IPS DF 4.7 (cell line): ENCODE data around the gene PRR33.

ENCODE experiments used
- DNase-seq: peaks from one replicate; pipeline ENCODE4 v3.0.0-alpha.2; 2013; ENCODE audit warnings: low spot score; ENCODE audit errors: extremely low read depth

Gene PRR33

GRCh38 chr11:1864831-1865665, 26.6 kb downstream of the PRR33 start:
- no peak for DNase-seq

- no peak for DNase-seq
Observed at GRCh38 chr11:1864231-1864630, 27.5 kb downstream of the PRR33 start.

- DNase-seq = no peak
Observed at GRCh38 chr11:1863352-1864216, 28.1 kb downstream of the PRR33 start.

GRCh38 chr11:1862588-1863351, 28.9 kb downstream of the PRR33 start:
- no peak for DNase-seq

- no peak for DNase-seq
Observed at GRCh38 chr11:1861435-1862411, 30.0 kb downstream of the PRR33 start.

GRCh38 chr11:1860108-1860507, 31.6 kb downstream of the PRR33 start:
- no peak for DNase-seq

- no peak for DNase-seq
Observed at GRCh38 chr11:1859004-1859403, 32.7 kb downstream of the PRR33 start.

- no peak for DNase-seq
Observed at GRCh38 chr11:1858576-1858975, 33.1 kb downstream of the PRR33 start.

- no peak for DNase-seq
Observed at GRCh38 chr11:1858154-1858553, 33.5 kb downstream of the PRR33 start.

GRCh38 chr11:1857064-1857463, 34.6 kb downstream of the PRR33 start:
- no peak for DNase-seq

GRCh38 chr11:1856306-1857005, 35.2 kb downstream of the PRR33 start:
- no peak for DNase-seq

GRCh38 chr11:1855886-1856265, 35.8 kb downstream of the PRR33 start:
- no peak for DNase-seq

- no peak for DNase-seq
Observed at GRCh38 chr11:1854949-1855885, 36.5 kb downstream of the PRR33 start.

- no peak for DNase-seq
Observed at GRCh38 chr11:1854132-1854948, 37.4 kb downstream of the PRR33 start.

- no peak for DNase-seq
Observed at GRCh38 chr11:1853376-1854131, 38.1 kb downstream of the PRR33 start.

- no peak for DNase-seq
Observed at GRCh38 chr11:1852877-1853276, 38.8 kb downstream of the PRR33 start, which contains the start of gene LSP1. TSS of gene LSP1 (plus strand) at chr11:1853084. CDS start at chr11:1853145, 61 bp downstream.

- DNase-seq = no peak
Observed at GRCh38 chr11:1852271-1852876, 39.3 kb downstream of the PRR33 start.
